ENCODE measurements around the gene PPP2R2D.

Gene PPP2R2D

DNA sequence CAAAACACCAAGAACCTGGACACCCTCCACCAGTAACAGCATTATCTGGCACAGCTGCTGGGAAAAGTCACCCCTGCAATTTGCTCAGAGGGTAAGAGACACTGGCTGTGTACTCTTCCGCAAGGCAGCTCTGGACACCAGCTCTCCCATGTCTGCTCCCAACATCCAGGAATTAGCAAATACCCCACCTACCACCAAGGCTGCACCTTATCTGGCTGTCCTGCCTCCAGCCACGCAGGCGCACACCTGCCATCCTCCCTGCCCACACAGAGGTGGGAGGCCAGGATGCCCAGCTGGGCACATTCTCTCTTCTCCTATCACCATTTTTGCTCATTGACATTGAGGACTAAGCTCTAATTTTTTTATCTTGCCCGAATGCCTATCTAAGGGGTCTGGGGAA lies 101.2 kb downstream of the PPP2R2D start:
- ChIA-PET POLR2A (no interaction called here), CTCF (interaction anchor here (0.9 to 2.9 kb wide), 2 partner anchors 21 to 116 kb away, joined by 3 to 17 read pairs; no protein-coding TSS in a partner anchor)
- no peak overlapping the region for H3K4me3 ChIP-seq (ENCODE audit: low read depth, low read length)
- DNase-seq (ENCODE audit: low read depth, low spot score): no peak
- TF ChIP-seq, protein P1, sequence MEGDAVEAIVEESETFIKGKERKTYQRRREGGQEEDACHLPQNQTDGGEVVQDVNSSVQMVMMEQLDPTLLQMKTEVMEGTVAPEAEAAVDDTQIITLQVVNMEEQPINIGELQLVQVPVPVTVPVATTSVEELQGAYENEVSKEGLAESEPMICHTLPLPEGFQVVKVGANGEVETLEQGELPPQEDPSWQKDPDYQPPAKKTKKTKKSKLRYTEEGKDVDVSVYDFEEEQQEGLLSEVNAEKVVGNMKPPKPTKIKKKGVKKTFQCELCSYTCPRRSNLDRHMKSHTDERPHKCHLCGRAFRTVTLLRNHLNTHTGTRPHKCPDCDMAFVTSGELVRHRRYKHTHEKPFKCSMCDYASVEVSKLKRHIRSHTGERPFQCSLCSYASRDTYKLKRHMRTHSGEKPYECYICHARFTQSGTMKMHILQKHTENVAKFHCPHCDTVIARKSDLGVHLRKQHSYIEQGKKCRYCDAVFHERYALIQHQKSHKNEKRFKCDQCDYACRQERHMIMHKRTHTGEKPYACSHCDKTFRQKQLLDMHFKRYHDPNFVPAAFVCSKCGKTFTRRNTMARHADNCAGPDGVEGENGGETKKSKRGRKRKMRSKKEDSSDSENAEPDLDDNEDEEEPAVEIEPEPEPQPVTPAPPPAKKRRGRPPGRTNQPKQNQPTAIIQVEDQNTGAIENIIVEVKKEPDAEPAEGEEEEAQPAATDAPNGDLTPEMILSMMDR (IDR thresholded peaks at IDR 0.05; ENCODE audit: insufficient read depth, low read length, missing control alignments): no peak

DNA sequence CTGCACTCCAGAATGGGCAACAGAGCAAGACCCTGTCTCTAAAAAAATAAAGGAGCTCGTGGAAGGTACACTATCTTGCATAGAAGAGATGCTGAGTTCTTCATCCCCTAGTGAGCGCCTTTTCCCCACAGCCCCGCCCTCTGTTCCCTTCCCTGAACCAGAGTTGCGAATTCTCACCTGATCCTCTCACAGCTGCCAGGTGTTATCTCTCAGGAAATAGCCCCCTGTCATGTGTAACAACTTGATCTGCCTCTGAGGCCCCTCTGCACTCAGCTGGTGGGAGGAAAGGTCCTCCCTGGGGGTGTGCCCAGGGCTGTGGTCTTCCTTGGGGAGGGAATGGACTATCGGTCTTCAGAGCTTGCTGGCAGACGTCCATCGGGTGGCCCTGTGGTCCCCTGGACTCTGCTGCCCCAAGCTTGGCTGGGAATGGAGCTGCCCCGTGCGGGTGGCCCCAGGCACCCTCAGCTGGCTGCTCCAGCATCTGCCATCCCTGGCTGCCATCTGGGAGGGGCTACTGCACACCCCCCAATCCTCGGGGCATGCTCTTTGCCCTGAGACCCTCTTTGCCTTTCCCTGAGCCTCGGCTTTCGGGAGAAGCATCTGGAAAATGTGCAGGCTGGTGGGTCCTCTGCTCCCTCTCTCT lies 102.6 kb downstream of the PPP2R2D start:
- ChIA-PET CTCF (no interaction called here), POLR2A (no interaction called here)
- DNase-seq (ENCODE audit: low read depth, low spot score): no peak
- TF ChIP-seq, protein P1 (IDR thresholded peaks at IDR 0.05; ENCODE audit: insufficient read depth, low read length, missing control alignments): no peak
- no peak overlapping the region for H3K4me3 ChIP-seq (ENCODE audit: low read depth, low read length)

DNA sequence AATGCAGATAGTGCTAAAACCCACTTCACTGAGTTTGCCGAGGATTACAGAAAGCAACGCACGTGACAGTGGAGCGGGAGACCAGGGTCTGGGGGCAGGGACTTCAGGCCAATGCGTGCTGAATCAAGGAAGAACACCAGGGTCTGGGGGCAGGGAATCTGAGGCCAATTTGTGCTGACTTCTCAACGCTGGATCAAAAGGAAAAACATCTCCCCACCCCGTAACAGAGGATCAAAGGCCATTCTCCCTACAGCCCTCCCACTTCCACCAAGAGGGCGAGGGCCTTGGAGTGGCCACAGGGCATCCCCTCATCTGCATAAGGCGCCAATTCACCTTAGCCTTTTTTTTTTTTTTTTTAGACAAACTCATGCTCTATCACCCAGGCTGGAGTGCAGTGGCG lies 103.2 kb downstream of the PPP2R2D start:
- no peak overlapping the region for H3K4me3 ChIP-seq (ENCODE audit: low read depth, low read length)
- POLR2A ChIA-PET: no interaction called here
- TF ChIP-seq, protein P1 (IDR thresholded peaks at IDR 0.05; ENCODE audit: insufficient read depth, low read length, missing control alignments): no peak
- CTCF ChIA-PET: no interaction called here
- DNase-seq (ENCODE audit: low read depth, low spot score): no peak

DNA sequence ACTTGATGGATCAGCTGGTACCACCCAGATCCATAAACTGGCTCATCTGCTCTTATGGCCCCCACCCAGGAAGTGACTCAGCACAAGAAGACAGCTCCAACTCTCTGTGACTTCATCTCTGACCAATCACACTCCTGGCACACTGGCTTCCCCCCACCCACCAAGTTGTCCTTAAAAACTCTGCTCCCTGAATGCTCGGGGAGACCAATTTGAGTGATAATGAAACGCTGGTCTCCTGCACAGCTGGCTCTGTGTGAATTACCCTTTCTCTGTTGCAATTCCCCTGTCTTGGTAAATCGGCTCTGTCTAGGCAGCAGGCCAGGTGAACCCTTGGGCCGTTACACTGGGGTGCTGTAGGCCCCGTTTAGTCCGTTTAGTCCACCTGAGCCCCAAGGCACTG lies 104.3 kb downstream of the PPP2R2D start:
- DNase-seq (ENCODE audit: low read depth, low spot score): no peak
- POLR2A ChIA-PET: no interaction called here
- no peak overlapping the region for H3K4me3 ChIP-seq (ENCODE audit: low read depth, low read length)
- CTCF ChIA-PET: interaction anchor here (0.7 kb wide), 1 partner anchor 16 kb away, joined by 3 read pairs; no protein-coding TSS in a partner anchor
- TF ChIP-seq, protein P1 (IDR thresholded peaks at IDR 0.05; ENCODE audit: insufficient read depth, low read length, missing control alignments): no peak

DNA sequence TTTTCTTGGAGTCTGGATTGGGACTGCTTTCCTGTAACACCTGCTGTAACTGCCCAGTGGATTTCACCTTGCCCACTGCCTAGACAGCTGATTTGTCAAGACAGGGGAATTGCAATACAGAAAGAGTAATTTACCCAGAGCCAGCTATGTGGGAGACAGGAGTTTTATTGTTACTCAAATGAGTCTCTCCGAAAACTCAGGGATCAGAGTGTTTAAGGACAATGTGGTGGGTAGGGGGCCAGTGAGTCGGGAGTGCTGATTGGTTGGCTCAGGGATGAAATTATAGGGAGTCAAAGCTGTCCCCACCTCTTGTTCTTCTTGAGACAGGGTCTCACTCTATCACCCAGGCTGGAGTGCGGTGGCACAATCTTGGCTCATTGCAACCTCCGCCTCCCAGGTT lies 106.2 kb downstream of the PPP2R2D start:
- ChIA-PET POLR2A (no interaction called here), CTCF (interaction anchor here (1.1 kb wide), 1 partner anchor 16 kb away, joined by 4 read pairs; no protein-coding TSS in a partner anchor)
- no peak overlapping the region for H3K4me3 ChIP-seq (ENCODE audit: low read depth, low read length)
- DNase-seq (ENCODE audit: low read depth, low spot score): no peak
- TF ChIP-seq, protein P1 (IDR thresholded peaks at IDR 0.05; ENCODE audit: insufficient read depth, low read length, missing control alignments): no peak

DNA sequence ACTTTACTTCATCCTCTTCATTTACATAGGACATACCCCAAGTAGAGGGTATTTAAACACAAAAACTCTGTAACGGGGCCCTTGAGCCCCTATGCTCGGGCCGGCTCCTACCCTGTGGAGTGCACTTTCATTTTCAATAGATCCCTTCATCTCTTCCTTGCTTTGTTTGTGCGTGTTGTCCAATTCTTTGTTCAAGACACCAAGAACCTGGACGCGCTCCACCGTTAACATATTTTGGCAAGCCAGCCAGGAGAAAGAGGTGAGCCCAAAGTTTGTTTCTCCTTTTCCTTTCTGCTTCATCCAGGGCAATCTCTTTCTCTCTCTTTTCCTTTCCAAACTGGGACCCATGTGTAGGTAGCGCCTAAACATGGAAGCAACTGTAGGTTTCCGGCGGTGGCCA lies 106.9 kb downstream of the PPP2R2D start:
- CTCF ChIA-PET: interaction anchor here (1.1 kb wide), 1 partner anchor 15 kb away, joined by 4 read pairs; no protein-coding TSS in a partner anchor

More for the DNA sequence above, 106.9 kb downstream of the PPP2R2D start:
- DNase-seq (ENCODE audit: low read depth, low spot score): no peak
- POLR2A ChIA-PET: no interaction called here
- TF ChIP-seq, protein P1 (IDR thresholded peaks at IDR 0.05; ENCODE audit: insufficient read depth, low read length, missing control alignments): no peak
- H3K4me3 ChIP-seq (ENCODE audit: low read depth, low read length): no peak overlapping the region
